GM19463 (cell line): Measurements from ENCODE around the gene DEF6.
A peak's percentile ranks its signal among the peaks of the same experiment; 100 is the strongest.

Experiments
- ATAC-seq: cut with Tn5 transposase; IDR thresholded peaks from one replicate; pipeline ENCODE4 v1.9.1; 2021; ENCODE audit warnings: mild to moderate bottlenecking, moderate library complexity; ENCODE audit not compliant: unreplicated experiment

Gene DEF6

DNA sequence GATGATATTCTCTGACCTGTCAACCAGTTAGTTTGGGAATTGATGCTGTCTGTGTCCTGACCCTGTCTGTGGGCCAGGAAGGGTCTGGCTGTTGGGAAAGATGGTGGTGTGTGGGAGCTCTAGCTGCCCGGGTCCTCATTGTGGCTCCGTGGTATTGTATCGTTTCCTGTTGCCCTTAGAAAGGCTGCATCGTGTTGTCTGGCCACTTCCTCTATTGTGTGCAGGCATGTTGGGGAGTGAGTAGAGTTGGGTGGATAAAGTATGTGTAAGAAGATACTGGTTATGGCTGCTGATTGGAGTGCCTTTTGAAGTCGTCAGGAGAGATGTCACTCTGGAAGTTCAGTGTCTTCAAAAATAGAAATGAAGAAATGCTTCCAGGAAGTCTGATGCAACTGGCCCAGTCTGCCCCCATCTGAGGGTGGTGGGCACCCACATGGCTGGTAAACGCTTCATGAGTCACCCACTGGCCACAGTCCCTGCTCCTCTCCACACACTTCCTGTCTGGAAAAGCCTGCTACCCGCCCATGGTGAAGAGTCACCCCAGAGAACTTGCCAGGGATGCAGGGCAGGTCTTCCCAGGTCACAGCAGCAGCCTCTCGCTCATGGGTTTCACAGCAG lies 72.6 kb downstream of the DEF6 start:
- peak; percentile 57 for ATAC-seq

DNA sequence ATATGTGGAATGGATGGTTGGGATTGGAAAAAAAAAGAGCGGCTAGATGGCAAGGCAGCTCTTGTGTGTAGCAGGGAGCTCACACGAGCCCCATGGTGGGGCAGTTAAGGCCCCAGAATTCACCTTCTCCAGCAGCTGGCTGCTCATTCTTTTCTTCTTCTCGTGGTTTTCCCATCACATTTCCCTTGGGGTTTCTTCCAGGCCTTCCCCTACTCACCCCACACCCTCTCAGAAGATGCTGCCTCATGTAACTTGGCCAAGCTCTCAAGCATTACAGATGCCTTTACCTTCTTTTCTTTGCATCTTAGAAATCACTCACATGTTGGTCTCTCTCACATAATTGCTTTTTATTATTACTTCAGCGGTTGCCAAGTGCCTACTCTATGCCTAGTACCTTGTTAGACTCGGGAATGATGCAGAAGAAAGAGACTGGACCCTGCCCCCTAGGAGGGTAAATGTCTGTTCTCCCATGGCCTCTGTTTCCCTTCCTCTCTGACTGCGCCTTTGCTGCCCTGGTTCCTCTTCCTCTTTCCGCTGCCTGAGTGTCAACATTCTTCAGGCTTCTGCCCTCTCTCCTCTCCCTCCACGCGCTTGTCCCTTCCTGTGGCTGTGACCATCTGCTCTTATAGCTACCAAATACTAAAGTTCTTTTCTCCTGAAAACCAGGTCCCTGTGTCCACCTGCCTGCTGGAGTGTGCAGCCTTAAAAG lies 73.3 kb downstream of the DEF6 start:
- no peak for ATAC-seq
